GM19467 (cell line): ENCODE measurements around the gene LDLRAD4.
"Not testable (repeated sequence)": the region's sequence is repeated elsewhere in the genome, so short reads cannot be mapped to it uniquely, and the experiment has no call there.

Experiments used
- ATAC-seq: cut with Tn5 transposase; IDR thresholded peaks from one replicate; pipeline ENCODE4 v1.9.1; 2021; ENCODE audit warnings: mild to moderate bottlenecking, moderate library complexity; ENCODE audit not compliant: unreplicated experiment

LDLRAD4 gene

DNA sequence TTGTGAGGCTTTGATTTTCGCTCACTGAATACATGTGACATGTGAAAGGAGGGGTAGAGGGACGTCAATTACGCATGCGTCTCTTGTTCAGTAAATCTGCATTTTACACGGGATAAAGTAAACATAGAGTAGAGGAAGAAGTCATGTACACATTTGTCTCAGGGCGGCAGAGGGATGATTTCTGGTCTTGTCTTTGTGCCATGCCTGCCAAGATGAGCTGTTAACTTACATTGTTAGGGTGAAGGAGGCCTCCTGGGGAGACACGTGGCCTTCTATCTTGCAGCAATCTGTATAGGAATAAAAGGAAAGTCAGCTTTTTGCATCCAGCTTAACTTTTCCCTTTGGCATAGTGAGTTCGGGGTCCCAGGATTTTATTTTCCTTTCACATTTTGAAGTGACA, 106.3 kb downstream of the LDLRAD4 start:
- ATAC-seq: no peak

DNA sequence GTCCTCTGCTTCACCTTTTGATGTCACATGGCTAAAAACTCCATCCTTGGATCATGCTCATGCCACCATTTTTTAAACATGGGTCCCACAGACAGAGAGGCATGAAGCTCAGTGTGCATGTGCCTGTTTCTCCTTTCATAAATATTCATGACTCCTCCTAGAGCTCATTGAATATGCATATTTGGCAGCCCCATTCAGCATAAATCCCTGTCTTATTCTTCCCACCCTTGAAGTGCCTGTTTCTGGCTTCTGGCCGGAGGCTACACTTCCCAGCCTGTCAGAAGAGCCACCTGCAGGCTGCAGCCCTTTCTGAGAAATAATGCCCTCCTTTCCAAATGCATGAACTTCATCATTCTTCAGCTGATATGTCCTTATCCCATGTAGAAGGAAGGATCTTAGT, 109.7 kb downstream of the LDLRAD4 start:
- ATAC-seq: no peak

DNA sequence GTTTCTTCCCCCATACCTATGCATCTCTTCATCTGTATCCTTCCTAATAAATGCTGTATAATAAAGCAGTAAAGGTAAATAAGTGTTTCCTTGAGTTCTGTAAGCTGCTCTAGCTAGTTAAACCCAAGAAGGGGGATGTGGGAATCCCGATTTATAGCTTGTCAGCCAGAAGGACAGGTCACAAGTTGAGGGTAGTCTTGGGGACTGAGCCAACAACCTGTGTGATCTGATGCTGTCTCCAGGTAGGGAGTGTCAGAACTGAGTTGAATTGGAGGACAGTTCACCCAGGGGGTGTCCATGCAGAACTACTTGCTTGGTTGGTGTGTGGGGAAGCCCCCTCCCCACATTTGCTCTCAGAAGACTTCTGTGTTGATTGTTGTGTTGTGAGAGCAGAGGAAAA, 112.4 kb downstream of the LDLRAD4 start:
- no peak for ATAC-seq

DNA sequence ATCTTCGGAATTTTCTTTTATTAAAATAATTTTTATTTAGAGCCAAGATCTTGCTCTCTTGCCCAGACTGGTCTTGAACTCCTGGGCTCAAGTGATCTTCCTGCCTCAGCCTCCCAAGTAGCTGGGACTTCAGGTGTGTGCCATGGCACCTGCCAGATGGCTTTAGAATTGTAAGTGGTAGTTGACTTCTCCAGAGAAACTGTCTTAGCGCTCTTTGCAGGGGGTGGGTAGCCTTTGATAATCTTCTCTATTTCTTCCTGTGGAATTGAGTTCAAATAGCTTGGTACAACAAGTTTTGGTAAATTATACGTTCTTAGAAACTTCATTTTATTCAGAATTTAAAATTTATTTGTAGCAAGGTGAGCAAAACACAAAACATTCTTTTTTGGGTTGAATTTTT, 113.3 kb downstream of the LDLRAD4 start:
- ATAC-seq: no peak

DNA sequence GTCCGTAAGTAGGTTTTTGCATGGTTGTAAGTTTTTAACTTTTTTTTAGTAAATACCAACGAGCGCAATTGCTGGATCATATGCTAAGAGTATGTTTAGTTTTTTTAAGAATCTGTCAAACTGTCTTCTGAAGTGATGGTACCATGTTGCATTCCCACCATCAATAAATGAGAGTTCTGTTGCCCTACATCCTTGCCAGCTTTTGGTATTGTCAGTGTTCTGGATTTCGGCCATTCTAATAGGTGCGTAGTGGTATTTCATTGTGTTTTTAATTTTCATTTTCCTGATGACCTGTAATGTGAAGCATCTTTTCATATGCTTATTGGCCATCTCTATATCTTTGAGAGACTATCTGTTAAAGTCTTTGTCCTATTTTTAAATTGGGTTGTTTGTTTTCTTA, 114.3 kb downstream of the LDLRAD4 start:
- no peak for ATAC-seq

DNA sequence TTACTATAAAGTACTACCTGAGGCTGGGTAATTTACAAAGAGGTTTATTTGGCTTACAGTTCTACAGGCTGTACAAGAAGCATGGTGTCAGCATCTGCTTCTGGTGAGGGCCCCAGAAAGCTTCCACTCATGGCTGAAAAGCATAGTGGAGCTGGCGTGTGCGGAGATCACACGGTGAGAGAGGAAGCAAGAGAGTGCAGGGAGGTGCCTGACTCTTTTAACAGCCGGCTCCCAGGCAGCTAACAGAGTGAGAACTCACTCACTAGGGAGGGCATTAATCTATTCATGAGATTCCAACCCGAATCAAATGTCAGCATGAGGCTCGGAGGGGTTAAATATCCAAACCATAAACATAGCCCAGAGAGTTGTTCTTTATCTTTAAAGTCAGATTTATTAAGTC, 117.3 kb downstream of the LDLRAD4 start:
- ATAC-seq: no peak

DNA sequence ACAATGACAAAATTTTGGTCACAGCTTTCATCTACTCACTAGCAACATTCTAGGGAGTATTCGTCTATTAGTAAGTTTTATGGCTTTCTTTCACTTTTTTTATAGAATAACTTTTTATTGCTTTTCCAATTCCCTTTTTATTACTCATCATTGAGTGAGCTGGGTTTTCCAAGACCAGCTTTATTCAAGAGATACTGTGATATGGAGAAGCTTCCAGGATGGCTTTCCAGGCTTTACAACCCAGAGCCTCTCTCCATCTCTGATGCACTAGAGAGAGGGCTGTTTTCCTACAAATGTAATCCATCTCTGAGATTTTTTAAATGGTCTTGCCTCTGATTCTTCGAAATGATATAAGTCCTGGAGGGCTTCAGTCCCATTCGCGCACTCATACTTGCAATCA, 118.3 kb downstream of the LDLRAD4 start:
- no peak for ATAC-seq

DNA sequence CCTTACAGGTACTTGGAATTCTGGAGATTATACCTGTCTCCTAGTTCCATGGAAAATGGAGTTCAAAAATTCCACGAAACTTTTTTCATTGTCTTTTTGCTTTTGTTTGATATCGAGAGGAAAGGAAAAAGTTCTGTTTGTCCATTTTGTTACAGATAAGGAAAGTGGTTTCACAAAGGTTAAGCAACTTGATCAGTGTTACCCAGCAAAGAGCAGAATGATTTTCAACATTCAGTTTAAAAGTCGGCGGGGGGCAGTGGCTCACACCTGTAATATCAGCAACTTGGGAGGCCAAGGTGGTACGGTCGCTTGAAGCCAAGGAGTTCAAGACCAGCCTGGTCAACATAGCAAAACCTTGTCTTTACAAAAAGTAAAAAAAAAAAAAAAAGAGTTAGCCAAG, 118.8 kb downstream of the LDLRAD4 start:
- no peak for ATAC-seq

DNA sequence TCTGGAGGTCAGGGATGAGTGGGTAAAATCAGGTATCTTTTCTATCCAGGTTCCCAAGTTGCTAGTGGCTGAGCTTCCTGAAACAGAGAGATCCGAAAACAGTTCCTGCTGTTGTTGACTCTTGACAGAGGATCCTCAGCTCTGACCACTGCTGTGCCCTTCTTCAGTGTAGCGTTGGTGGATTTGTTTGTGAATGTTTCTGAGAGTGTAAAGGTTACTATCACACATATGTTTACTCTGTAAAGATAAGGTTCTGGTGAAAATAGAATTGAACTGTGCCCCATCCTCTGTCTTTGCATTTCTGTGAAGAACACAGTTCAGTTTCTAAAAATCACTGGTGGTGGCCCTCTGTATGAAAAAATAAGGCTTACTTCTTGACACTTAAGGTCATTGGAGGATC, 119.8 kb downstream of the LDLRAD4 start:
- ATAC-seq: no peak

DNA sequence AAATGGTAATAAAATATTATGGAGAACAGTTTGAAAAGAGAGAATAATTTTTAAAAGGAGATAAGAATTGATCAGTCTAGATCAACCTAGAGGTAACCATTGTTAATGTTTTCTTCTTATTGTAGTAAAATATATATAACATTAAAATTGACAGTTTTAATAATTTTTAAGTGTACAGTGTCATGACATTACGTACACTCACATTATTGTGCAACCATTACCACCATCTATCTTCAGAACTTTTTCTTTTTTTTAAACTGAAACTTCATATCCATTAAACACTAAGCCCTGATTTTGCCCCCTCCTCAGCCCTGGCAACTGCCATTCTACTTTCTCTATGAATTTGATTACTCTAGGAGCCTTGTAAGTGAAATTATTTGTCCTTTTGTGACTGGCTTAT, 121.1 kb downstream of the LDLRAD4 start:
- no peak for ATAC-seq

DNA sequence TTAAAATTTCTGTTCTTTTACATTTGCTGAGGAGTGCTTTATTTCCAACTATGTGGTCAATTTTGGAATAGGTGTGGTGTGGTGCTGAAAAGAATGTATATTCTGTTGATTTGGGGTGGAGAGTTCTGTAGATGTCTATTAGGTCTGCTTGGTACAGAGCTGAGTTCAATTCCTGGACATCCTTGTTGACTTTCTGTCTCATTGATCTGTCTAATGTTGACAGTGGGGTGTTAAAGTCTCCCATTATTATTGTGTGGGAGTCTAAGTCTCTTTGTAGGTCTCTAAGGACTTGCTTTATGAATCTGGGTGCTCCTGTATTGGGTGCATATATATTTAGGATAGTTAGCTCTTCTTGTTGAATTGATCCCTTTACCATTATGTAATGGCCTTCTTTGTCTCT, 127.9 kb downstream of the LDLRAD4 start:
- ATAC-seq: not testable (repeated sequence)

DNA sequence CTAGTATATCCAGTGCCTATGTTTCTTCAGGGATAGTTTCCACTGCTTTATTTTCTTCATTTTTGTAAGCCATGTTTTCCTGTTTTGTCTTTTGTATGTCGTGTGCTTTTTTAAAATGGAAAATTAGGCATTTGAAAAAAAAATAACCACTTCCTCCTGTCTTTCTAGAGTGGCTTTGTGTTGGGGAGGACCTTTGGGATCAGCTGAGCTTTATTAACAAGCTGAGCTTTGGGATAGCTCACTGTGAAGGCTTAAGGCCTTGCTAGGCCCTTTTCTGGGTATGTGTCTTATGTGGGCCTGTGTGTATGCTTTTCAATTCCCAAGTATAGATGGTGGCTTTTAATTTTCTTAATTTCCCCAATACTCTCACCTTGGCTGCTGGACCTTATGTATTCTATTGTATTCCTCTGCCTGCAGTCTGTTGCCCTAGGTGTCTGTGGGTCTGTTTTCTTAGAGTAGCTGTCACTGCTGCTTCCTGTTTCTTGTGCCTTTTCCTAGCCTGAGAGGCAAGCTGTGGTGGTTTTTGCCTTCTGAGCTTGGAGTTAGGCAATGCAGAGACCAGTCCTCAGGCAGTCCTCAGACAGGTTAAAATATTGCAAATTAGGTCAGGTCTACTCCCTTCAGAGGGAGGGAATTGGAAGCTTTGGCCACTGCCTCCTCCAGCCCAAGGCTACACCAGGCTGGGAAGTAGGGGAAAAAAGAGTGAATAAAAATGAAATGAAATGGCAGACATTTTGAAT, 134.7 kb downstream of the LDLRAD4 start:
- ATAC-seq: no peak

DNA sequence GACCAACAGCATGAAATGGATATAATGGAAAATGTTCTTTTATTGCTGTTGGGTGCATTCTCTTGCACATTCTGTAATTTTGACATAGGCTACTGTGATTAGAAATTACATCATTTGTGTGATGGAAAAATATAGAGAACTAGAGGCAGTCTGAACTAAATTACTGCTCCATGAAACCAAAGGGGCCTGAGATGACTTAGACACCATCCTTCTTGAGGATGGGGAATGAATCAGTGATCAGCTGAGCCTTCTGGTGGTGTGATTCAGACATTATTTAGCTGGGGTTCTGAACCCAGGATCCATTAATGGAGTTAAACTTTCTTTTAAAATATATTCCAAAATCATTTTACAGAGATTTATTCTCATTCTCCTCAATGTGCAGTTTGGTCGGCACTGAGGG, 135.8 kb downstream of the LDLRAD4 start:
- no peak for ATAC-seq

DNA sequence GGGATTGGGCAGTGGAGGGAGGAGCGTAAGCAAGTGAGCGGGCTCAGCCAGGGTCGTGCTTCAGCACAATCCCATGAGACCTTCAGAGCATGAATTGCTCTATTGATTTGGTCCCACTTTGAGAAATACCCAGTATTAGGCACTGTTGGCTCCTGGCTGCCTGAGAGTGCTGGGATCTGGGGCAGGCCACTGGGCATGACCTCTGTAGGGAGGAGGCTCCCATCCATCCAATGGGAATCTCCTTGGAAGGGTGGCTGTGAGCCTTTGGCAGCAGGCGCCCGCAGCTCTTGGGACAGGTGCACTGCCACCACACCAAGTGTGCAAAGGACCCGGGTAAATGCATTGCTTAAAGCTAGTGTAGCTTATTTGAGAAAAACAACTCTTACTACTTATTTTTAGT, 137.5 kb downstream of the LDLRAD4 start:
- ATAC-seq: no peak

DNA sequence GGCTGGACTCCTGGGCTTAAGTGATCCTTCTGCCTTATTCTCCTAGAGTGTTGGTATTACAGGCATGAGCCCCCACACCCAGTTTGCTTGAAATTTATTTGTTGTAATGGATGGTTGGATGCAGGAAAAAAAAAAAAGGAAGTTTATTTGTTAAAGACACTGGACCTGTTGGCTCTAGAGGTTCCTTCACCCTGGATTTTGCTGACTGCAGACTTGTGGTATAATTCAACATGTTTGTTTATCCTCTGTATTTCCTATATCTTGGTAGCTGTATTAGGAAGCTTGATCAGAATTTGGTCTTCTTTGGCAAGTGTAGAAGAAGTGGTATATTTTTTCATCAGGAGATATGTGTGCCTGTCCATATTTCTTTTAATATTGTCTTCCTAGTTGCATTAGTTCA, 138.7 kb downstream of the LDLRAD4 start:
- ATAC-seq: no peak

DNA sequence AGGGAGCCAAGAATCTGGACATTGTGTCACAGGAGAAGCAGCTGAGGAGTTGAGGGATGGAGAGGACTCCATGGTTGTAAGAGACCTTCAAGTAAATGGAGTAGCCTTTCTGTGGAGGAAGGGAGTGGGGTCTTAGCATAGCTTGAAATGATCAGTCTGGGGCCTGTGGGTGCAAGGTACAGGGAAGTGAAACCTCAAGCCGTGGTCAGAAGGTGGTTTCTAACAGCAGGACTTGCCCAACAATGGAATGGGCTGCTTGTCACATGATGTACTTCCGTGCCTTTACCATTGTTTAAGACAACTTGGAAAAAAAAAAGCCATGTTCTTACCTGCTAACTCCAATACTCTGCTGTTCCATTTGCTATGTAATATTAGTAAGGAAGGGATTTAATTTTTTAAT, 140.7 kb downstream of the LDLRAD4 start:
- ATAC-seq: no peak

DNA sequence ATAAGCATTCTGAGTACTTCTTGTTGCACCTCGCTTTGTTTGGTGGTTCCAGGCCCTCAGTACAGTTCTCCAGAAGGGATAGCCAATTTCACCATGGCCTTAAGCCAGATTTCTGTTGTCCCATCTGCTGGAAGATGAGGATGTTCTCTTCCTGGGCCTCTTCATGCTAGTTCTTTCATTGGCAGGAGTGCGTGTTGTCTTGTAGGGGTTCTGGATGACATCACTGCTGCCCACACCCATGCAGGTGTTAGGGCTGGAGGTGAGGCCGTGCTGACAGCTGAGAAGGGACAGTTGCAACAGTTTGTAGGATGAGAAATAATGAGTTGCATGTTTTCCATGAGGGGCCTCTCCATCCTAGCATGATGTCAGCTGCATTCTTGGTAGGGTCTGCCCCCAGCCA, 142.9 kb downstream of the LDLRAD4 start:
- ATAC-seq: no peak

DNA sequence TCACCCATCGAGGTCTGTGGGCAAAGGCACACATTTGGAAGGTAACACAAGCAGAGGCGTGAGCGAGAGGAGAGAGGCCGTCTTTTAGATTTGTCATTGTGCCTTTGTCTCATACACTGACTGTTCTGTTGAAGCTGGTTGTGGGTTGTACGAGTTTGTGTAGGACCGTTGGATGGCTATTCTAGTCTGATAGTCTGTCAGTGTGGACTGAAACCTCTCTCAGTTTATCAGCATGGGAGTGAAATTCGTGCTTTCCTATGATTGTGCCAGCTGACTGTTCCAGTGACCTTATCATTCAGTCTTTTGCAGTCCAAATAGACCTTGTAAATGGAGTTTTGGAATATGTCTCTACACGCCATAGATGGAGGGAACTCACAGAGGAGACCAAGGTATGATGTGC, 143.5 kb downstream of the LDLRAD4 start:
- ATAC-seq: no peak

DNA sequence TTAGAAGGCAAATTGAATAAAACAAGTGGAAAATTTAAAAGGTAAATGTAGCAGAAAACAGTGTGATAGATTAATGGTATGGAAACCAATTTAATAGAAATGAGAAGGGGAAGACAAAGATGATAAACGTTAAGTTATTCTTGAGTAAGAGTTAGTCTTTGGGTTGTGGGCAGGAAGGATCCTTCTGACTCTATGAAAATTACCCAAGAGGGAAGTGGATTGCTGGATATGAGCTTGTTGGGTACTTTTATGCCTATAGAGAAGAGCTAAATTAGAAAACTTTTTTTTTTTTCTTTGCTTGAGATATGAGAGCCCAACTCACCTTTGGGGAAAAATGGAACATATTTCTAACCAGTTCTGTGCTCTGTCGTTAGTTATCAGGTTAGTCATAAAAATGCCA, 144.0 kb downstream of the LDLRAD4 start:
- no peak for ATAC-seq

DNA sequence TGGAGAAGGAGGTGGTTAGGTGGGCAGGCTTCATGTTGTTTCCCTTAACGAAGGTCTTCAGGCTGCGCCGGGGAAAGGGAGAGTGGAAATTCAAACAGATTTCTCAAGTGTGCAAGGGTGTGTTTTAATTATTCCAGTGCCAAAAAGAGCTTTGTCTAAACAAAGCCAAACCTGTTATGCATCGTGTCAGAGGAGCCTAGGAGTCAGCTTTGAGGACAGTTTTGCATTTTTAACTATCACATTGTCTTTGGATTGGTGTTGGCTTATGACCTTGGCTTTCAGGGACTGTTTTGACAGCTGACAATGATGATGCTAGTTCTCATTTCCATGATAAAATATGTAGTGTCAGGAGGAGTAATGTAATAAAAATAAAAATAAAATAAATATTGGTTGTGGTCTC, 144.8 kb downstream of the LDLRAD4 start:
- no peak for ATAC-seq

DNA sequence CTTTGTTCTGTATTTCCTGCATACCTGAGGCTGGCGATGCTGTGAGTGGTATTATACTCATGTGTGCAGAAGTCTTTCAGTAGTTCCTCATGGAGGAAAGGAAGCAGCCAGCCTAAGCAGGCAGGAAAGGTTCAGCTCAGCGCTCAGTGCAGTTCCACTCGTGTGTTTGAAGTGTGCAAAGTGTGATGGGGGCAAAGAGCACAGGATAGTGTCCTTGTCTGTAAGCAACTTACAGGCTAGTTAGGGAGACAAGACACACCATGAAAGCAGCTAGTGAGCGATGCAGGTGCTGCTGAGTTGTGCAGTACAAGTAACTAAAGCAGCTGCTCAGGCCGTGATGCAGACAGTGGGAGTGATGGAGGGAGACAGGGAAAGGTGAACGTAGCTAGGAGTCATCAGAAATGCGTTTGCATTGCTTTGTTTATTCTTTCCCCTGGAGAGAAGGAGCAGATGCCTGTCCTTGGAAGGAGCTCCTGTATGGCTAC, 146.2 kb downstream of the LDLRAD4 start:
- ATAC-seq: no peak

DNA sequence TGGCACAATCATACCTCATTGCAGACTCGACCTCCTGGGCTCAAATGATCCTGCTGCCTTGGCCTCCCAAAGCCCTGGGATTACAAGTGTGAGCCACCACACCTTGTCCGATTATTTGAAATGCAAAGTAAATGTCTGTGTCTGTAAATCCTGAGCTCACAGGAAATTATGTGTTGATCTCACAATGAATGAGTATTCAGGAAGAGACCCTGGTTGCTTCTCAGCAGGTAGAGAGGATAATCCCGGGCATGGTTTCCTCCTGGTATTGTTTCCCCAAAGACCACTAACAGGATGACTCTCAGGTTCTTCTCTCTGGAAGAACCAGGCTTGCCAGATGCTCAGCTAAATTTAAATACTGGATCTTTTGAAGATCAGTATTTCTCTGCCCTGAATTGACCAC, 147.6 kb downstream of the LDLRAD4 start:
- ATAC-seq: no peak

DNA sequence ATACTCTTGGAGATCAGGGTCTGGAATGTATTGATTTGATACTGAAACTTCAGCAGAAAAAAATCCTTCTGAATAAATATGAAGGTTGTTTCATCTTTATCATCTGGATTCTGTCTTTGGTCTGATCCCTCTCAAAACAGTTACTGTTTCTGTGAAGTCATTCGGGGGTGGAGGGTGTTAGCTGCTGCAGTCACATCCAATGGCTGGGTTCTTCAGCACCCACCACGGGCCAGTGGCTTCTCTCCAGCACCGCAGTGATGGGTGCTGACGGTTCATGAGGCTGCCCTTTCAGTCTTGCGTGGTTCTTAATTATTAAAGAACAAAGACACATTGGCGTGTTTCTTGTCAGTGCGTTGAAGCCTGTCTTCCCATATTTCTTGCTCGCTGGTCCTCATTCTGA, 148.0 kb downstream of the LDLRAD4 start:
- no peak for ATAC-seq
